ENCODE data around the gene PIAS3.
"Not testable (repeated sequence)": the region's sequence is repeated elsewhere in the genome, so short reads cannot be mapped to it uniquely, and the experiment has no call there.

PIAS3 gene

DNA sequence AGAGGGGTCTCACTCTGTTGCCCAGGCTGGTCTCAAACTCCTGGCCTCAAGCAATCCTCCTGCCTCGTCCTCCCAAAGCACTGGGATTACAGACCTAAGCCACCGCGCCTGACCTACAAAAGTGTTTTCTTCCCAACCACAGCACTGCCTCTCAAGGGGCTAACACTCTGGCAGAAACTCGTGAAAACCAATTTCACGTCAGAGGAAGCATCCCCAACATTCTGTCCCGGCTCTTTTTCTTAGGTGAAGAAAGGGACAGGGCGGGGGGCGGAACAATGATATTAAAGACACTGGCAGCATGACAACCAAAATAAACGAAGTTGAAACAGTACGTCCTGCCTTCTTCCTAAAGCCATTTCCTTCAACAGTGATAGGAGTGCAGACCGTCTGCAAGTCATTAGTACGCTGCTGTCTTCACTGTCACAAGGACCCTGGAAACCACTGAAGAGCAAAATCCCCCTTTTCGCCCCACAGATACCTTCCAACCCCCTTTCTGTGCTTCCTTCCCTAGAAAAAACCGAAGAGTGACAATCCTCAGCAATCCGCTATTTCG lies 36.0 kb downstream of the PIAS3 start:
- H3K27me3 ChIP-seq (ENCODE audit: insufficient read depth, low read length); H3K4me1 ChIP-seq (ENCODE audit: insufficient read depth, low read length); H3K4me3 ChIP-seq (ENCODE audit: low read length); H3K9me3 ChIP-seq (ENCODE audit: insufficient read depth, low read depth, low read length); H3K27ac ChIP-seq (ENCODE audit: low read depth, low read length); H3K9ac ChIP-seq (ENCODE audit: low read depth, low read length): not testable (repeated sequence)
- no CpG with 5 or more reads among the region's 16 CpGs for WGBS
- peaks cover 21% of the 10 kb centered on the region for H3K36me3 ChIP-seq (ENCODE audit: insufficient read depth, low read length)

- H3K27ac ChIP-seq (ENCODE audit: low read depth, low read length); H3K9ac ChIP-seq (ENCODE audit: low read depth, low read length); H3K9me3 ChIP-seq (ENCODE audit: insufficient read depth, low read depth, low read length); H3K4me3 ChIP-seq (ENCODE audit: low read length); H3K36me3 ChIP-seq (ENCODE audit: insufficient read depth, low read length); H3K27me3 ChIP-seq (ENCODE audit: insufficient read depth, low read length); H3K4me1 ChIP-seq (ENCODE audit: insufficient read depth, low read length): not testable (repeated sequence)
- WGBS, result no CpG with 5 or more reads among the region's 6 CpGs
Observed at GRCh38 chr1:145818095-145818494, 40.8 kb downstream of the PIAS3 start.

DNA sequence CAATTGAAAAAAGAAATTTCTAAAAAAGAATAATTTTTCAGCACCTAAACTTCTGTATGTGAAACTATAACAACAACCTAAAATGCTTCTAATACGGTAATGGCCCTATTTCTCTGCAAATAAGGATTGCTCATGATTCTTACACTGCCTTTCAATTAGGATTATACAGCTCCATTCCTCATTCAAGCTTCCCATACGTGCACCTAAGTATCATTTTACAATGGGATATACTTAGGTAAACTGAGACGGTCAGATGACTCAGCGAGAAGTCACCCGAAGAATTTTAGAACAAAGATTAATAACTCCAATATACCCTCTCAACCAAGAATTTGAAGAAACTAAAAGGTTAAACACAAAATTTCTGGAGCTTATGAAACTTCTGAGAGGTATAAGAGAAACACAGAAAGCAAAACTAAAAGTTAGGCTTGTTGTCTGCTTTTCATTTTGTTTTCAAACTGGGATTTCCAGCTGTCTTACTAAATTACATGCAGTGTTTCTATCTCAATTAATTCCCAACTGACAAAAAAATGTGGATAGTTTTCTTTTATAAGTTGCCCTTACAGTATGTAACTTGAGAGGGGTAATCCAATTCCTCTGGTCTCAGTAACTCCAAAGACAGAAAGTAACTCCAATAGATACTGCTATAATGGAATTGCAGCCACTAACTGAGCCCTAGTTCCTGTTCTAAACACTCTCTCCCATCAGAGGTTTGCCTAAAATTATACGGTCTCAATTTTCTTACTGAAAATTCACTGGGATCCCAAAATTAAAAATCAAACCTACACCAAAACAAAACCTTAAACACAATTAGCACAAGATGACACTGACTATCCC lies 45.7 kb downstream of the PIAS3 start:
- not testable (repeated sequence) for H3K4me3 ChIP-seq (ENCODE audit: low read length); H3K9ac ChIP-seq (ENCODE audit: low read depth, low read length); H3K36me3 ChIP-seq (ENCODE audit: insufficient read depth, low read length); H3K9me3 ChIP-seq (ENCODE audit: insufficient read depth, low read depth, low read length); H3K27me3 ChIP-seq (ENCODE audit: insufficient read depth, low read length); H3K4me1 ChIP-seq (ENCODE audit: insufficient read depth, low read length); H3K27ac ChIP-seq (ENCODE audit: low read depth, low read length)
- WGBS, result 86% methylated on average over 1 of the region's 6 CpGs

- Histone ChIP-seq H3K4me1 (ENCODE audit: insufficient read depth, low read length) (peaks cover 27% of the 10 kb centered on the region; the same call in 1 of the 2 replicates), H3K4me3 (ENCODE audit: low read length) (no peak overlapping the region), H3K27ac (ENCODE audit: low read depth, low read length) (no peak overlapping the region), H3K27me3 (ENCODE audit: insufficient read depth, low read length) (no peaks in the 10 kb centered on the region), H3K9ac (ENCODE audit: low read depth, low read length) (no peak overlapping the region), H3K9me3 (ENCODE audit: insufficient read depth, low read depth, low read length) (no peaks in the 10 kb centered on the region), H3K36me3 (ENCODE audit: insufficient read depth, low read length) (no peaks in the 10 kb centered on the region)
- WGBS, result 94% methylated on average over 6 of the region's 7 CpGs
Observed at GRCh38 chr1:145806844-145807243, 52.0 kb downstream of the PIAS3 start.

DNA sequence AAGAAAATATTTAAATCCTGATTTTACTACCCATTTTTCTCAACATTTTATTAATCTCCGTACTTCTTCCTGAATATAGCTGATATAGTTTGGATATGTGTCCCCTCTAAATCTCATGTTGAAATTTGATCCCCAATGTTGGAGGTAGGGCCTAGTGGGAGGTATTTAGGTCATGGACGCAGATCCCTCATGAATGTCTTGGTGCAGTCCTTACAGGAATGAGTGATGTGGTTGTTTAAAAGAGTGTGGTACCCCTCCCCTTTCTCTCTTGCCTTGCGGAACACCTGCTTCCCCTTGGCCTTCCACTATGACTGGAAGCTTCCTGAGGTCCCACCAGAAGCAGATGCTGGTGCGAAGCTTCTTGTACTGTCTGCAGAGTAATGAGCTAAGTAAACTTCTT lies 52.5 kb downstream of the PIAS3 start:
- no peak overlapping the region for H3K27ac ChIP-seq (ENCODE audit: low read depth, low read length)
- H3K27me3 ChIP-seq (ENCODE audit: insufficient read depth, low read length), result no peaks in the 10 kb centered on the region
- 92% methylated on average over 3 of the region's 4 CpGs for WGBS
- H3K4me1 ChIP-seq (ENCODE audit: insufficient read depth, low read length), result peaks cover 27% of the 10 kb centered on the region; the same call in 1 of the 2 replicates
- no peak overlapping the region for H3K4me3 ChIP-seq (ENCODE audit: low read length)
- no peak overlapping the region for H3K9ac ChIP-seq (ENCODE audit: low read depth, low read length)
- H3K36me3 ChIP-seq (ENCODE audit: insufficient read depth, low read length), result no peaks in the 10 kb centered on the region
- H3K9me3 ChIP-seq (ENCODE audit: insufficient read depth, low read depth, low read length), result no peaks in the 10 kb centered on the region

DNA sequence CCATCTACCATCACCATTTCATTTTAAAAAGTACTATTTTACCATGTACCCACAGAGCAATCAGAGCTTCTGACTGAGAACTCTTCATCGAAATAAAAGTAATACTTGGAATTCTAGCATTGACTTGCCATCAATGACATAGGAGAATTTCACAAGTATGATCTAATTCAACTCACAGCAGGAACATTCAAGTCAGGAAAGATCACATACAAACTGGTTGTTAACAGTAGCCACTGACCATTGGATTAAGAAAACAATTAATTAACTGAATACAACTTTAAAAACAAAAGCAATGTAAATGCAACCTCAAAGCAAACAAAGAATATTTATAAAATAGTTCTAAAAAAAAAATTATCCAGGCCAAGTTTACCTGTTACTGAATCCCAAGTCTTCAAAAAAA lies 53.8 kb downstream of the PIAS3 start:
- Histone ChIP-seq H3K27me3 (ENCODE audit: insufficient read depth, low read length) (no peaks in the 10 kb centered on the region), H3K27ac (ENCODE audit: low read depth, low read length) (no peak overlapping the region), H3K9me3 (ENCODE audit: insufficient read depth, low read depth, low read length) (no peaks in the 10 kb centered on the region), H3K9ac (ENCODE audit: low read depth, low read length) (no peak overlapping the region), H3K36me3 (ENCODE audit: insufficient read depth, low read length) (no peaks in the 10 kb centered on the region), H3K4me3 (ENCODE audit: low read length) (no peak overlapping the region), H3K4me1 (ENCODE audit: insufficient read depth, low read length) (peaks cover 27% of the 10 kb centered on the region; the same call in 1 of the 2 replicates)
- WGBS, result 75% methylated on average over 1 of the region's 1 CpG

DNA sequence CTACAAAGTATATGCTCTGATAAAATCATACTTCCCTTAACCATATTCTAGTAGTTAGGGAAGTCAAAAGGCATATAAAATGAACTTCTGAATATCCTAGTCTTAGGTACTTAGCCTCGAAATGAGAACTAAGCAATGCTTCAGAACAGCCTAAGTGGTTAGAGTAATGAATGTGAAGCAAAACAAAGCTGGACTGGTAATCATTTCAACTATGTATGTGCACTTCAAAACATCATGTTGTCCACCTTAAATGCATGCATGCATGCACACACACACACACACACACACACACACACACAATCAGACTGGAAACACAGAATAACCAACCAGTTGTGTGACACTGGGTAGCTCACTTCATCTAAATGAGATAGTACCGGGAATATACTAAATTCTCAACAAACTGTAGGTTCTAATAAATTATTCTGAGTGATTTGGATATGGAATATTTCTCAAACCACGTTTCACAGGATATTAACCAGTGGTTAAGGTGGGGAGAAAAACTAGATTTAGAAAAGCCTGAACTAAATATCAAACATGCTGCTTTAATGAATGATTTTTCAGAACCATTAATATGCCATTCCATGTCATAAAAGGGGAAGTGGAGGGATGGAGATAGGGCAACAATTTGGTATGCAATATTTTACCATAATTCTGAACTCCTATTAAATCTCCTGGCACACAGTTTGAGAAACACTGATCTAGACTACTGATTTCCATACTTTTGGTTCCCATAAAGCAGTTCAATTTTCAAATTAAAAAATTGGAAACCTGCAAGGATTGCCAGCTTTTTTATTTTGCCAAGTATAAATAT lies 54.4 kb downstream of the PIAS3 start:
- no peak overlapping the region for H3K27ac ChIP-seq (ENCODE audit: low read depth, low read length)

DNA sequence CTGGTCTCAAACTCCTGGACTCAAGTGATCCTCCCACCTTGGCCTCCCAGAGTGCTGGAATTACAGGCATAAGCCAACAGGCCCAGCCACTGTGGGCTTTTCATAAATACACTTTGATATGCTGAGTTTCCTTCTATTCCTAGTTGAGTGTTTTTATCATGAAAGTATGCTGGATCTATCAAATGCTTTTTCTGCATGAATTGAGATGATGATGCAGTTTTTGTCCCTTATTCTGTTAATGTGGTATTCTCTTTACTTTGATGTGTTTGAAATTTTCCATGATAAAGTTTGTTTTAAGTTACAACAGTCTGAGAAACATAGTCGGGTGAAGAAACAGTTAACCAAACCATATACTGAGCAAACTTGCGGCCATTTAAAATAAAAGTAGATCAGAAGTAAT lies 59.1 kb downstream of the PIAS3 start:
- H3K4me3 ChIP-seq (ENCODE audit: low read length), result no peak overlapping the region
- H3K27ac ChIP-seq (ENCODE audit: low read depth, low read length), result no peak overlapping the region
- H3K9ac ChIP-seq (ENCODE audit: low read depth, low read length), result no peak overlapping the region
- peaks cover 2% of the 10 kb centered on the region; the same call in 1 of the 2 replicates for H3K36me3 ChIP-seq (ENCODE audit: insufficient read depth, low read length)
- no peaks in the 10 kb centered on the region for H3K27me3 ChIP-seq (ENCODE audit: insufficient read depth, low read length)
- peaks cover 28% of the 10 kb centered on the region for H3K9me3 ChIP-seq (ENCODE audit: insufficient read depth, low read depth, low read length)
- WGBS, result 88% methylated on average over 1 of the region's 2 CpGs
- peaks cover 19% of the 10 kb centered on the region; the same call in 1 of the 2 replicates for H3K4me1 ChIP-seq (ENCODE audit: insufficient read depth, low read length)

More for the DNA sequence above, 54.4 kb downstream of the PIAS3 start:
- H3K4me1 ChIP-seq (ENCODE audit: insufficient read depth, low read length), result peaks cover 27% of the 10 kb centered on the region; the same call in 1 of the 2 replicates
- H3K27me3 ChIP-seq (ENCODE audit: insufficient read depth, low read length), result no peaks in the 10 kb centered on the region
- no peak overlapping the region for H3K4me3 ChIP-seq (ENCODE audit: low read length)
- no peaks in the 10 kb centered on the region for H3K36me3 ChIP-seq (ENCODE audit: insufficient read depth, low read length)
- H3K9ac ChIP-seq (ENCODE audit: low read depth, low read length), result no peak overlapping the region
- 82% methylated on average over 1 of the region's 3 CpGs for WGBS
- no peaks in the 10 kb centered on the region for H3K9me3 ChIP-seq (ENCODE audit: insufficient read depth, low read depth, low read length)

All from HUES64 (cell line).